Measurements from ENCODE around the gene DET1.
"Not testable (repeated sequence)": the region's sequence is repeated elsewhere in the genome, so short reads cannot be mapped to it uniquely, and the experiment has no call there.

Gene DET1

GRCh38 chr15:88541111-88541510 is 5.4 kb downstream of the DET1 start:
- DNase-seq (ENCODE audit: low read depth in 2 of 2): not testable (repeated sequence)

DNA sequence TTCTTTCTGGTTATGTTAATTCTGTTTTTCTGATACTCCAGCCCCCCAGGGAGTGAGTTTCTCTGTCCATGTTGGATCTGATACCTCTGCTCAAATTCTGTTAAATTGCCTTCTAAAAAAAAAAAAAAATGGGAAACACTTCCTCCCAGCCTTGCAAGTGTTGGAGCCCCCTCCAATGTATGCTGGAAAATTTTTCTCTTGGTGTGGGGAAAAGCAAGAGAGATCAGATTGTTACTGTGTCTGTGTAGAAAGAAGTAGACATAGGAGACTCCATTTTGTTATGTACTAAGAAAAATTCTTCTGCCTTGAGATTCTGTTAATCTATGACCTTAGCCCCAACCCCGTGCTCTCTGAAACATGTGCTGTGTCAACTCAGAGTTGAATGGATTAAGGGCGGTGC is 6.1 kb downstream of the DET1 start:
- DNase-seq (ENCODE audit: low read depth in 2 of 2): not testable (repeated sequence)

DNA sequence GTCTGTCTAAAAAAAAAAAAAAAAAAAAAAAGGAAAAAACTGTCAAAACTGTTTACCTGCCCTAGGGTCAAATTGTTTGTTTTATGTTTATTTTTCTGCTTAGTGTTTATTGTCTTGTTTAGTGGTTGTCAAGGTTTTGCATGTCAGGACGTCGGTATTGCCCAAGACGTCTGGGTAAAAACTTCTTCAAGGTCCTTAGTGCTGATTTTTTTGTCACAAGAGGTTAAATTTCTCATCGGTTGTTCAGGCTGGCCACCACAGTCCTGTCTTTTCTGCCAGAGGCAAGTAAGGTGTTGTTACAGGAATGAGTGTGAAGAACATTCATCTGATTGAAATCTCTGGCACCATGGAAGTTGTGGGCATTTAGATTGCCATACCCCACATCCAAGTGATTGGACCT is 7.0 kb downstream of the DET1 start:
- no peak for DNase-seq (ENCODE audit: low read depth in 2 of 2)

GRCh38 chr15:88538972-88539371 is 7.5 kb downstream of the DET1 start:
- DNase-seq (ENCODE audit: low read depth in 2 of 2): no peak

GRCh38 chr15:88537591-88538317 is 8.7 kb downstream of the DET1 start:
- no peak for DNase-seq (ENCODE audit: low read depth in 2 of 2)

GRCh38 chr15:88535607-88536313 is 10.7 kb downstream of the DET1 start:
- DNase-seq (ENCODE audit: low read depth in 2 of 2): no peak

- DNase-seq (ENCODE audit: low read depth in 2 of 2): no peak
Observed at GRCh38 chr15:88535100-88535499, 11.4 kb downstream of the DET1 start.

DNA sequence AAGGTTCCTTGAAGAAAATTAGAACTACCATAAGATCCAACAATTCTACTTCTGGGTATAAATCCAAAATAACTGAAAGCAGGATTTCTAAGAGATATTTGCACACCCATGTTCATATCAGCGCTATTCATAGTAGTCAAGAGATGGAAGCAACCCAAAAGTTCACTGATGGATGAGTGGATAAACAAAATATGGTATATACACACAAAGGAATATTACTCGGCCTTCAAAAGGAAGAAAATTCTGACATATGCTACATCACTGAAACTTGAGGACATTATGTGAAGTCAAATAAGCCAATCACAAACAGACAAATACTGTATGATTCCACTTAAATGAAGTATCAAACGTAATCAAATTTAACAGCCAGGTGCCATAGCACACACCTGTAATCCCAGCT is 13.1 kb downstream of the DET1 start:
- no peak for DNase-seq (ENCODE audit: low read depth in 2 of 2)

- no peak for DNase-seq (ENCODE audit: low read depth in 2 of 2)
Observed at GRCh38 chr15:88529021-88529630, 17.4 kb downstream of the DET1 start.

DNA sequence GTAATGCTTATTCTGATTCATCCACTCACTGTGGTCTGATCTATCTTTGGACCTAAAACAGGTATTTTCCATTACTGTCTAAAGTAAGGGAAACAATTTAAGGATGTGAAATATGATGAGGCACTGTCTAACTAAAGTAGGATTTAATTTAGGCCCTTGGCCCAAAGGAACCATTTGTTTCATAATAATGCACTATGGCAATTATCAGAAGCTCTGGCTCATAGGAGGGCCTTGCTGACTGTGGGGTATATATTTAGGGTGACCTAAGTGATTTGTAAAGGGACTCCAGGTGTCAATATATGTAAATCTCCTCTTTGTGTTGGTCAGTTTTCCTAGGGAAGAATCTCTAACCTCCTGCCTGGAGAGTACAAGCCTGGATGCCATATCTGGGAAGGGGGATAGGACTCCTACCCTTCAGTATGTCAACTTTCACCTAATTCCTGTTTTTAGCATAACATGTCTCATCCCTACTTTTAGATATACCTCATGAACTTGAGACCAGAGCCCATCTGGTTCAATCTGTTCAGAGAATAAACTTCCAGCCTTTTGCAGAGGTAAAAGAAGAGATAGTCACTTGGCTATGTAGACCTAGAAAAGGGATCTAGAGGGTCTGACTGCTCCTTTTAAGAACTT is 20.1 kb downstream of the DET1 start:
- DNase-seq (ENCODE audit: low read depth in 2 of 2): no peak

DNA sequence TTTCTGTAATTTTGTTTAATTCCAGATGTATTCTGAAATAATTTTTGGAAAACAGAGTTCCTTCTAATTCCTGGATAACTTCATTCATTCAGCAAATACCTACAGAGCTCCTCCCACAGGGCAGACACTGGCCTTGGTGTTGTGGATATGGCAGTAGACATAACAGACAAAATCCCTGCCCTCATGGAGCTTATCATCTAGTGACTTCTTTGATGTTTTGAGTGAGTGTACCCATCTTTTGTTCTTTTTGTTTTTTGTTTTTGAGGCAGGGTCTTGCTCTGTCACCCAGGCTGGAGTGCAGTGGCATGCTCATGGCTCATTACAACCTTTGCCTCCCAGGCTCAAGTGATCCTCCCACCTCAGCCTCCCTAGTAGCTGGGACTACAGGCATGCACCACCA is 21.1 kb downstream of the DET1 start:
- DNase-seq (ENCODE audit: low read depth in 2 of 2): no peak

DNA sequence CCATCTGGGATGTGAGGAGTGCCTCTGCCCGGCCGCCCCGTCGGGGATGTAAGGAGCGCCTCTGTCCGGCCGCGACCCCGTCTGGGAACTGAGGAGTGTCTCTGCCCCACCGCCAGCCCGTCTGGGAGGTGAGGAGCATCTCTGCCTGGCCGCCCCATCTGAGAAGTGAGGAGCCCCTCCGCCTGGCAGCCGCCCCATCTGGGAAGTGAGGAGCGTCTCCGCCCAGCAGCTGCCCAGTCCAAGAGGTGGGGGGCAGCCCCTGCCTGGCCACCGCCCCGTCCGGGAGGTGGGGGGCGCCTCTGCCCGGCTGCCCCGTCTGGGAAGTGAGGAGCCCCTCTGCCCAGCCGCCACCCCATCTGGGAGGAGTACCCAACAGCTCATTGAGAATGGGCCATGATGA is 22.4 kb downstream of the DET1 start:
- not testable (repeated sequence) for DNase-seq (ENCODE audit: low read depth in 2 of 2)

- DNase-seq (ENCODE audit: low read depth in 2 of 2): no peak
Observed at GRCh38 chr15:88518903-88519302, 27.6 kb downstream of the DET1 start.

- no peak for DNase-seq (ENCODE audit: low read depth in 2 of 2)
Observed at GRCh38 chr15:88513195-88513594, 33.3 kb downstream of the DET1 start.

DNA sequence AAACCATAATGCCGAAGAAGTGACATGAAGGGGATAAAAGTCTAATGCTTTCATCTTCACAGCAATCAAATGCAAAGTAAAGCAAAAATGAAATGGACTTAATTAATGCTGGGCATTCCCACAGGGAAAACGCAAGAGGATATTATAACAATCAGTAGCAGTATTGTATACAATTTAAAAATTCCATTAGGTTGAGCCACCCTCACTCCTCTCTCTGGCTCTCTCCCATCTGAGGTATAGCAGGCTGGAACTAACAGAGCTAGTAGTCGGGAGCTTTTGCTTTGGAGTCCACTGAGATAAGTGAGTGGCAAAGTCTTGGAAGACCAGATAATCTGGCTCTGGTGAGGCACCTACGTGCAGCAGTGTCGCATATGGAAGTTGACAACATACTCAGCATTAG is 33.9 kb downstream of the DET1 start:
- no peak for DNase-seq (ENCODE audit: low read depth in 2 of 2)

DNA sequence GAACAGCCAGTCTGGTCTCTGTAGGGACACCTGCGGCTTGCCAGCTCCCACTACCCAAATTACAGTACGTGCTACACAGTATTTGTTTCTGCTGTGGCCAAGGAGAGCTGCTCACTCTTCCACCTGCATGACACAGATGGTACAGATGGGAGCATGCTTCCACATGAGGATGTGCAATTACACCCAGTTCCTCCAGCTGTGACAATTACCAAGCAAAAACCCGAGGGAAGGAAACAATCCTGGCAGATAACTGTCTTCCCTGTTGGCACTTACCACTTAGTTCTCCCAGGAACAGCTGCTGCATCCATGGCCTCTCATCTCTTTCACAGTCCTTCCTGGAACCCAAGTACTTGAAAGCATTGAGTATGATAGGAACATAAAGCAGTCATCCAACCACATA is 34.4 kb downstream of the DET1 start:
- DNase-seq (ENCODE audit: low read depth in 2 of 2): no peak

DNA sequence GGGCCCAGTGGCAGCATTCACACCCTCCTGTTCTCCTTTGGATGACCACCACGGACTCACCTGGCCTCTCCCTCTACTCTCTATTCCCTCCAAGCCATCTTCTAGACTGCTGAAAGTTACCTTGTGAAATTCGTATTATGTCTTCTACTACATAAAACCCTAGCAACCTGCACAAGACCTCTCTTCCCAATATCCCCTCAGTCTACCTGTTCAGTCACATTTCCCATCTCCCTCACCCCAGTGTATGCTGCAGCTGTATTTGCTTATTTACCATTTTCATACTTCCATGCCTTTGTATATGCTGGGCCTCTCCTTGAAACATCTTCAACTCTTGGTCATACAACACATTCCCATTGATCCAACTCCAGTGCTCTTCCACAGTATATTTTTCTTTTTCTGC is 35.3 kb downstream of the DET1 start:
- no peak for DNase-seq (ENCODE audit: low read depth in 2 of 2)

- DNase-seq (ENCODE audit: low read depth in 2 of 2): no peak
Observed at GRCh38 chr15:88509964-88510363, 36.5 kb downstream of the DET1 start.

DNA sequence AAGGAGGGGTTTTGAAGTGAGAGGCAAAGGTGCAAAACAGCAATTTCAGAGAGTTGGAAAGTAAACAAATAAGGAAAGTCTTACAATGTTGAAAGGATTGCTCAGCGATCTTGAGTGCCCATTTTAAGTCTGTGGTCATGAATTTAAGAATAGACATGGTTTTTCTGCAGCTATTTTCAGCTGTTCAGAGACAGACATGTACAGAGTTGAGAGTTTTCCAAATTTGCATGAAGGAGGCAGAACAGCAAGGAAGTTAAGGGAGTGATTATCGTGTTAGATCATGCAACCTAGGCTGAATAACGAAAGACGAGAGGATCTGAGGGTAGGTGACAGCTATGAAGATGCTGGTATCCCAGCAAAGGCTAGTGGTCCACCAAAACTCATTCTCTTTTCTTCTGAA is 37.2 kb downstream of the DET1 start:
- no peak for DNase-seq (ENCODE audit: low read depth in 2 of 2)

DNA sequence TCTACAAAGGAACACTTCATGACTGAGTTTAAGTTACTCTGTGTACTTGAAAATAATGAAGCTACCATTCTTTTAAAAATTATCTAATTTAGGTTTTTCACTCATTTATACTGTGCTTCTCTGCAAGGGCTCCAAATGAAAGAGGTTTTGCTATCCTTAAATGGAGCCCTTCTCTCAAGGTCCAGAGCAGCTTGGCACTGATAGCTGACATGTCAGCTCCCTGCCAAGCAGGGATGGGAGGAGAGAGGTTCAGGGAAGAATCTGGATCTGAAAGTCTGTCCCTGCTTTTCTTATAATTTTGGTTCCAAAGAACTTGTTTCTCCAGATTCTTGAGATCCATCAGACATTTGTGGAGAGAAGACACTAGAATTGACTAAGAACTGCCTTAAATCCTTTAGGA is 39.9 kb downstream of the DET1 start:
- DNase-seq (ENCODE audit: low read depth in 2 of 2): no peak

DNA sequence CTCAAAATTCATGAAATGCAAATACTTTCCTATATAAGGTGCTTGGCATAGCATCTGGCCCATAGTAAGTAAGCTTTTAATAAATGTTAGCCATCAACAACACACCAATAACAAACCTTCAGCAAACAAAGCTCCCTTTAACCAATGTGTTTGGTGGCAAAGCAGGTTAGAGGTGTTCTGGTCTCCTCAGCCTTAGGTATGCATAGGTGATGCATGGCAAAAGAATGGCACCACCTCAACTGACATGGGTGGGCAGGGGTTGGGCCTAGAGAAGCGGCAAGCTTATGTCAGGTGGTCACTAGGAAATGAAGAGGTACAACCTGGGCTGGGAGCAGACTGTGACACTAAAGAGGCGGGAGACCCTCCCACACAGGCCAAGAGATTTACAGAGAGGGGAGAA is 40.8 kb downstream of the DET1 start:
- DNase-seq (ENCODE audit: low read depth in 2 of 2): no peak

DNA sequence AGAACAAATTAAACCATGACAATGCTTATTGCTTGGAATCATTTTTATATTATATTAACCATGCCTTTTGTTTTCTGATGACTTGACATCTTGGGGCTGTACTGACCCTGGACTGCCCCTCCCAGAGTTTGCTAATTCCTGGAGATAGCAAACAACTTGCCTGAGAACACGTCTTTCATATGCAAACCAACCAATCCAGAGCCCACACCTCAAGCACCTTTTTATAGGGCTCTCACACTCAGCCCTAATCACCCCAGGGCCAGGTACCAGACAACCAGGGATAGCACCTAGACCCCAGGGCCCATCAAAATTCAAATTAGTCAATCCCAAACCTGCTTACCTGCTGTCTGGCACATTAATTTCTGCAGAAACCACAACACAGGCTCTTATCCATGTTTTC is 42.0 kb downstream of the DET1 start:
- DNase-seq (ENCODE audit: low read depth in 2 of 2): no peak

DNA sequence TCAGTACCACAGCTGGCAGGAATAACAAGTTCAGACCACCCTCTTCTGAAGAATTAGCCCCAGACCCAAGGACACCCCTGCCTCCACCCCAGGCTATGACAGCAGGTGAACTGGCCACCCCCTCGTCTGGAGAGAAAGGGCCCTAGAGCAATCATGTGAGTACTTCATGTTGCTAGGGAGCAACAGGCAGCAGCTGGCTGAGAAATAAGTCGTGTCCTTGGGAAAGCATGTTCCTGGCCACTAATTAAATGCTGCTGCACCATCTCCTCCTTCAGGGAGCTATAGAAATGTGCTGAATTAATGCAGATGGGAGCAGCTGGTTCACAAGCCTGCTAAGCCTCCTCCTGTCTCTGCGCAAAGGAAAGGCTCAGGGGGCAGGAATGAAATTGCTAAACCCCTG is 47.5 kb downstream of the DET1 start:
- DNase-seq (ENCODE audit: low read depth in 2 of 2): no peak

All from fibroblast of skin of left biceps (primary cell).